Measurements from ENCODE around the gene CLMN.
"Not testable (repeated sequence)": the region's sequence is repeated elsewhere in the genome, so short reads cannot be mapped to it uniquely, and the experiment has no call there.

Gene CLMN

GRCh38 chr14:95291859-95292542, 27.7 kb downstream of the CLMN start:
- Histone ChIP-seq H3K4me1 (ENCODE audit: insufficient read depth, low read length) (peaks cover 3% of the 10 kb centered on the region), H3K4me3 (ENCODE audit: low read length) (no peak overlapping the region), H3K9me3 (ENCODE audit: low read length) (peaks cover 3% of the 10 kb centered on the region), H3K36me3 (ENCODE audit: insufficient read depth, low read length) (no peaks in the 10 kb centered on the region), H2AFZ (ENCODE audit: low read depth, low read length) (no peak overlapping the region), H3K27me3 (ENCODE audit: insufficient read depth, low read length) (no peaks in the 10 kb centered on the region)

GRCh38 chr14:95290871-95291431, 28.8 kb downstream of the CLMN start:
- no peak overlapping the region for H2AFZ ChIP-seq (ENCODE audit: low read depth, low read length)
- H3K9me3 ChIP-seq (ENCODE audit: low read length): peaks cover 1% of the 10 kb centered on the region
- H3K27me3 ChIP-seq (ENCODE audit: insufficient read depth, low read length): no peaks in the 10 kb centered on the region
- no peaks in the 10 kb centered on the region for H3K36me3 ChIP-seq (ENCODE audit: insufficient read depth, low read length)
- peaks cover 3% of the 10 kb centered on the region for H3K4me1 ChIP-seq (ENCODE audit: insufficient read depth, low read length)
- no peak overlapping the region for H3K4me3 ChIP-seq (ENCODE audit: low read length)

GRCh38 chr14:95290021-95290420, 29.7 kb downstream of the CLMN start:
- Histone ChIP-seq H2AFZ (ENCODE audit: low read depth, low read length) (no peak overlapping the region), H3K27me3 (ENCODE audit: insufficient read depth, low read length) (no peaks in the 10 kb centered on the region), H3K4me1 (ENCODE audit: insufficient read depth, low read length) (peaks cover 3% of the 10 kb centered on the region), H3K4me3 (ENCODE audit: low read length) (no peak overlapping the region), H3K9me3 (ENCODE audit: low read length) (peaks cover 6% of the 10 kb centered on the region), H3K36me3 (ENCODE audit: insufficient read depth, low read length) (no peaks in the 10 kb centered on the region)

GRCh38 chr14:95289323-95290010, 30.2 kb downstream of the CLMN start:
- H2AFZ ChIP-seq (ENCODE audit: low read depth, low read length): no peak overlapping the region
- H3K27me3 ChIP-seq (ENCODE audit: insufficient read depth, low read length): no peaks in the 10 kb centered on the region
- peaks cover 3% of the 10 kb centered on the region for H3K4me1 ChIP-seq (ENCODE audit: insufficient read depth, low read length)
- H3K9me3 ChIP-seq (ENCODE audit: low read length): peaks cover 6% of the 10 kb centered on the region
- H3K4me3 ChIP-seq (ENCODE audit: low read length): no peak overlapping the region
- no peaks in the 10 kb centered on the region for H3K36me3 ChIP-seq (ENCODE audit: insufficient read depth, low read length)

GRCh38 chr14:95288672-95289322, 30.9 kb downstream of the CLMN start:
- H3K4me3 ChIP-seq (ENCODE audit: low read length): no peak overlapping the region
- peaks cover 6% of the 10 kb centered on the region for H3K9me3 ChIP-seq (ENCODE audit: low read length)
- no peak overlapping the region for H2AFZ ChIP-seq (ENCODE audit: low read depth, low read length)
- H3K27me3 ChIP-seq (ENCODE audit: insufficient read depth, low read length): no peaks in the 10 kb centered on the region
- peaks cover 3% of the 10 kb centered on the region for H3K4me1 ChIP-seq (ENCODE audit: insufficient read depth, low read length)
- H3K36me3 ChIP-seq (ENCODE audit: insufficient read depth, low read length): no peaks in the 10 kb centered on the region

GRCh38 chr14:95287176-95287754, 32.4 kb downstream of the CLMN start:
- H3K9me3 ChIP-seq (ENCODE audit: low read length): peaks cover 6% of the 10 kb centered on the region
- H3K4me1 ChIP-seq (ENCODE audit: insufficient read depth, low read length): no peaks in the 10 kb centered on the region
- H2AFZ ChIP-seq (ENCODE audit: low read depth, low read length): no peak overlapping the region
- H3K4me3 ChIP-seq (ENCODE audit: low read length): no peak overlapping the region
- H3K27me3 ChIP-seq (ENCODE audit: insufficient read depth, low read length): no peaks in the 10 kb centered on the region
- H3K36me3 ChIP-seq (ENCODE audit: insufficient read depth, low read length): no peaks in the 10 kb centered on the region

GRCh38 chr14:95286645-95287044, 33.1 kb downstream of the CLMN start:
- Histone ChIP-seq H3K36me3 (ENCODE audit: insufficient read depth, low read length) (no peaks in the 10 kb centered on the region), H3K9me3 (ENCODE audit: low read length) (peaks cover 6% of the 10 kb centered on the region), H3K27me3 (ENCODE audit: insufficient read depth, low read length) (no peaks in the 10 kb centered on the region), H2AFZ (ENCODE audit: low read depth, low read length) (no peak overlapping the region), H3K4me3 (ENCODE audit: low read length) (no peak overlapping the region), H3K4me1 (ENCODE audit: insufficient read depth, low read length) (no peaks in the 10 kb centered on the region)

GRCh38 chr14:95285566-95285965, 34.1 kb downstream of the CLMN start:
- Histone ChIP-seq H3K36me3 (ENCODE audit: insufficient read depth, low read length) (no peaks in the 10 kb centered on the region), H3K4me1 (ENCODE audit: insufficient read depth, low read length) (no peaks in the 10 kb centered on the region), H2AFZ (ENCODE audit: low read depth, low read length) (no peak overlapping the region), H3K4me3 (ENCODE audit: low read length) (no peak overlapping the region), H3K27me3 (ENCODE audit: insufficient read depth, low read length) (no peaks in the 10 kb centered on the region), H3K9me3 (ENCODE audit: low read length) (peaks cover 6% of the 10 kb centered on the region)

- H3K27me3 ChIP-seq (ENCODE audit: insufficient read depth, low read length); H3K9me3 ChIP-seq (ENCODE audit: low read length); H2AFZ ChIP-seq (ENCODE audit: low read depth, low read length); H3K36me3 ChIP-seq (ENCODE audit: insufficient read depth, low read length); H3K4me3 ChIP-seq (ENCODE audit: low read length); H3K4me1 ChIP-seq (ENCODE audit: insufficient read depth, low read length): not testable (repeated sequence)
Measured at GRCh38 chr14:95283802-95284201, 35.9 kb downstream of the CLMN start.

- not testable (repeated sequence) for H3K4me1 ChIP-seq (ENCODE audit: insufficient read depth, low read length); H3K4me3 ChIP-seq (ENCODE audit: low read length); H3K9me3 ChIP-seq (ENCODE audit: low read length); H3K36me3 ChIP-seq (ENCODE audit: insufficient read depth, low read length); H3K27me3 ChIP-seq (ENCODE audit: insufficient read depth, low read length); H2AFZ ChIP-seq (ENCODE audit: low read depth, low read length)
Measured at GRCh38 chr14:95282986-95283380, 36.7 kb downstream of the CLMN start.

- no peaks in the 10 kb centered on the region for H3K36me3 ChIP-seq (ENCODE audit: insufficient read depth, low read length)
- no peak overlapping the region for H2AFZ ChIP-seq (ENCODE audit: low read depth, low read length)
- no peaks in the 10 kb centered on the region for H3K4me1 ChIP-seq (ENCODE audit: insufficient read depth, low read length)
- H3K27me3 ChIP-seq (ENCODE audit: insufficient read depth, low read length): no peaks in the 10 kb centered on the region
- H3K4me3 ChIP-seq (ENCODE audit: low read length): no peak overlapping the region
- H3K9me3 ChIP-seq (ENCODE audit: low read length): peaks cover 8% of the 10 kb centered on the region
Measured at GRCh38 chr14:95282354-95282985, 37.2 kb downstream of the CLMN start.

- Histone ChIP-seq H3K9me3 (ENCODE audit: low read length) (peaks cover 8% of the 10 kb centered on the region), H3K4me1 (ENCODE audit: insufficient read depth, low read length) (no peaks in the 10 kb centered on the region), H3K36me3 (ENCODE audit: insufficient read depth, low read length) (no peaks in the 10 kb centered on the region), H3K27me3 (ENCODE audit: insufficient read depth, low read length) (no peaks in the 10 kb centered on the region), H2AFZ (ENCODE audit: low read depth, low read length) (no peak overlapping the region), H3K4me3 (ENCODE audit: low read length) (no peak overlapping the region)
Measured at GRCh38 chr14:95281560-95282176, 38.0 kb downstream of the CLMN start.
